Lower leg skin (tissue), 4 donors: ENCODE measurements around the gene C9orf43. TPM values are rescaled to one million over a fixed set of nuclear protein-coding genes. Genes with fewer than 3 reads are reported as not detected.

Source experiments
- DNase-seq, 2 donors: peaks; one replicate each; pipeline ENCODE4 v3.0.0-alpha.2; 2019; ENCODE audit warnings: low spot score in 2 of 2
- H3K4me3 ChIP-seq: fragments of 200-600 bp; sonication (generic); 2 replicates; pipeline ENCODE4 v1.5.1; 2017; ENCODE audit warnings: mild to moderate bottlenecking, low read depth; ENCODE audit not compliant: poor library complexity, severe bottlenecking
- POLR2A ChIP-seq, 2 donors: fragments of 450-650 bp; IDR thresholded peaks; one replicate each; pipeline ENCODE4 v1.6.1; 2016 to 2017; ENCODE audit warnings: antibody characterized with exemption in 2 of 2, mild to moderate bottlenecking in 1 of 2, moderate library complexity in 1 of 2
- WGBS, 2 donors: methylation state at CpG; one replicate each; pipeline ENCODE4 v1.1.5; 2018; 5-methylcytosine and 5-hydroxymethylcytosine counted together
- intact Hi-C: fragments of 100-400 bp; cut with DNase I; formaldehyde crosslinking; loops from one replicate; pipeline ENCODE4 v1.15.0; 2023; ENCODE audit warnings: low total_unique reads
- total RNA-seq, 4 donors: library from RNA; depleted of rRNA; stranded (reverse); fragments of >200 nt; gene quantifications; one replicate each; pipeline ENCODE4 v1.1.0, GENCODE V29; 2016
- TF ChIP-seq, protein P1 (sequence below), 3 donors: fragments of 450-650 bp; IDR thresholded peaks; one replicate each; pipeline ENCODE4 v1.5.1; 2016; ENCODE audit warnings: antibody characterized with exemption in 3 of 3, mild to moderate bottlenecking in 3 of 3, moderate library complexity in 2 of 3

The C9orf43 gene
- total RNA-seq, 4 donors from 2014 or later = 0.17 to 0.46 (median 0.37) TPM

DNA sequence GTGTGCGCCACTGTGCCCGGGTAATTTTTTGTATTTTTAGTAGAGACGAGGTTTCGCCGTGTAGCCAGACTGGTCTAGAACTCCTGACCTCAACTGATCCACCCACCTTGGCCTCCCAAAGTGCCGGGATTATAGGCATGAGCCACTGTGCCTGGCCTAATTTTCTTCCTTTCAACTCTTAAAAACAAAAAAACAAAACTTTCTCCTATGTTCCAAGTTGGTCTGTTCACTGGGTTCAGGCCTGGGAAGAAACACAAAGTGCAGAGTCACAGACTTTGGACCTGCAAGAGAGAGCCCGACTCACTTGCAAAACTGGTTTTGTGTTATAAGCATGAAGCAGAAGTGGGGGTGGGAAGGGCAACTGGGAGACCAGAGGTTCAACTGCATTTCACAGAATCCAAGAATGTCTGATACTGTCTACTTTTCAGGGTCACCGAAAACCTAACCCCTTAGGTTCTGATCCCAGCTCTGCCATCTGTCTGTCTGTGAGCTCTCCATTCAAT is 28.6 kb upstream of the C9orf43 start:
- no peak for TF ChIP-seq POLR2A (IDR thresholded peaks at IDR 0.05)
- TF ChIP-seq, protein P1, sequence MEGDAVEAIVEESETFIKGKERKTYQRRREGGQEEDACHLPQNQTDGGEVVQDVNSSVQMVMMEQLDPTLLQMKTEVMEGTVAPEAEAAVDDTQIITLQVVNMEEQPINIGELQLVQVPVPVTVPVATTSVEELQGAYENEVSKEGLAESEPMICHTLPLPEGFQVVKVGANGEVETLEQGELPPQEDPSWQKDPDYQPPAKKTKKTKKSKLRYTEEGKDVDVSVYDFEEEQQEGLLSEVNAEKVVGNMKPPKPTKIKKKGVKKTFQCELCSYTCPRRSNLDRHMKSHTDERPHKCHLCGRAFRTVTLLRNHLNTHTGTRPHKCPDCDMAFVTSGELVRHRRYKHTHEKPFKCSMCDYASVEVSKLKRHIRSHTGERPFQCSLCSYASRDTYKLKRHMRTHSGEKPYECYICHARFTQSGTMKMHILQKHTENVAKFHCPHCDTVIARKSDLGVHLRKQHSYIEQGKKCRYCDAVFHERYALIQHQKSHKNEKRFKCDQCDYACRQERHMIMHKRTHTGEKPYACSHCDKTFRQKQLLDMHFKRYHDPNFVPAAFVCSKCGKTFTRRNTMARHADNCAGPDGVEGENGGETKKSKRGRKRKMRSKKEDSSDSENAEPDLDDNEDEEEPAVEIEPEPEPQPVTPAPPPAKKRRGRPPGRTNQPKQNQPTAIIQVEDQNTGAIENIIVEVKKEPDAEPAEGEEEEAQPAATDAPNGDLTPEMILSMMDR (IDR thresholded peaks at IDR 0.05) = no peak
- intact Hi-C loops = no loop called here
- no peak overlapping the region for H3K4me3 ChIP-seq
- no peak for DNase-seq
- WGBS, 2 donors = 56 to 61% methylated on average over 8 of the region's 8 CpGs

- TF ChIP-seq, protein P1 (IDR thresholded peaks at IDR 0.05) = no peak
- no peak for TF ChIP-seq POLR2A (IDR thresholded peaks at IDR 0.05)
- intact Hi-C loops = no loop called here
- WGBS, 2 donors = 91 to 92% methylated on average over 4 of the region's 4 CpGs
- no peak overlapping the region for H3K4me3 ChIP-seq
- no peak for DNase-seq
These were observed 23.8 kb upstream of the C9orf43 start for GRCh38 chr9:113386571-113387393.

DNA sequence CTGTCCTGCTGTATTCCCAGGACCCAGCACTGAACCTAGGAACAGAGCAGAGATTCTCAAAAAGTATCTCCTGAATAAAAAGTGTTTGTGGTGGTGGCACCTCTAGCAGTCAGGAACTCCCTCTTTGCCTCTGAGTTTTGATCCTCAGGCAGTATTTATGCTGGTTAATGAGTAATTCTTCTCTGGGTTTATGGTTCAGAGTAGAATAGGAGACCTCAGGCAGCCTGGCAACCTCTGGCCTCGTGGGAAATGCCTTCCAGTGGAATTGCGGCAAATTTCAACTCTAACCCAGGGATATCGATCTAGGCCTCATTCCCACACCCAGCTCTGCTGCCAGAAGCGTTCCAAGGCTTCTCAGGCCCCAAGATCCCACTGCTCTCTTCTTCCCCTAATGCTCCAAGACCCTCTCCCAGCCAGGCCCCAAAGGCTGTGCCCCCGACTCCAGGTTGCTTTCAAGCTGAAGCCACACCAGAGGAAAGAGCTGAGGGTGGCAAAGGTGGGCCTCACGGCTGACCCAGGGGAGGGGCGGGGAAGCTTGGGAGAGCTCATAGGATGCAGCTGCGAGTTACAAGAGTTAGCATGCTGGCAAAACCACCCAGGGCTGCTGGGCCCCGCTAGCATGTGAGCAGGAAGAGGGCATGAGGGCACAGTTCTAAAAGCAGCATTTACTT is 22.9 kb upstream of the C9orf43 start:
- TF ChIP-seq POLR2A (IDR thresholded peaks at IDR 0.05) = no peak
- TF ChIP-seq, protein P1 (IDR thresholded peaks at IDR 0.05) = no peak
- intact Hi-C loops = no loop called here

DNA sequence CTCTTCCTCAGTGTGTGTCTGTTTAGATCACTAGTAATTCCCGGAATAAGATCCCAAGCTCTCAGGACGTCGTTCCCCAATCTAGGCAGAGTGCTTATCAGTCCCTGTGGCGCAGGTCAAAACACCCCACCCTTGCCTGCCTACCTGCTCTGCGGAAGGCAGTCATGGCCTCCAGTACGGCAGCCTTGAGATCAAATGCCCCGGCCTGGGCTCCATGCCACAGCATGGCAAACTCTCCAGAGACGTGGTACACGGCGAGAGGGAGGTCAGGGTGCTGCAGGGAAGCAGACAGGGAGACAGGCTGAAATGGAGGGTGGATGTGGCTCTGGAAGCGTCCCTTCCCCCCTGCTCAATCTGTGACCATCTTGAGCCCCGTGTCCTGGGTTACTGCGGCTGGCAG is 21.7 kb upstream of the C9orf43 start:
- DNase-seq = no peak
- intact Hi-C loops = no loop called here
- TF ChIP-seq POLR2A (IDR thresholded peaks at IDR 0.05) = no peak
- TF ChIP-seq, protein P1 (IDR thresholded peaks at IDR 0.05) = no peak
- no peak overlapping the region for H3K4me3 ChIP-seq
- WGBS, 2 donors = 91 to 93% methylated on average over 13 of the region's 13 CpGs

More for the DNA sequence above, 22.9 kb upstream of the C9orf43 start:
- 75 to 83% methylated on average over 9 of the region's 9 CpGs for WGBS, 2 donors
- no peak overlapping the region for H3K4me3 ChIP-seq
- no peak for DNase-seq

GRCh38 chr9:113389451-113389850 is 21.1 kb upstream of the C9orf43 start:
- no peak for DNase-seq
- H3K4me3 ChIP-seq = no peak overlapping the region
- 88 to 94% methylated on average over 10 to 11 of the region's 11 CpGs for WGBS, 2 donors
- TF ChIP-seq, protein P1 (IDR thresholded peaks at IDR 0.05) = no peak
- no peak for TF ChIP-seq POLR2A (IDR thresholded peaks at IDR 0.05)
- intact Hi-C loops = no loop called here
